ENCODE measurements around the gene CCDC148. TPM values are rescaled to one million over a fixed set of nuclear protein-coding genes. Genes with fewer than 3 reads are reported as not detected.

Gene CCDC148
- total RNA-seq, 1 experiment from 2014 or later = 2.1 TPM

DNA sequence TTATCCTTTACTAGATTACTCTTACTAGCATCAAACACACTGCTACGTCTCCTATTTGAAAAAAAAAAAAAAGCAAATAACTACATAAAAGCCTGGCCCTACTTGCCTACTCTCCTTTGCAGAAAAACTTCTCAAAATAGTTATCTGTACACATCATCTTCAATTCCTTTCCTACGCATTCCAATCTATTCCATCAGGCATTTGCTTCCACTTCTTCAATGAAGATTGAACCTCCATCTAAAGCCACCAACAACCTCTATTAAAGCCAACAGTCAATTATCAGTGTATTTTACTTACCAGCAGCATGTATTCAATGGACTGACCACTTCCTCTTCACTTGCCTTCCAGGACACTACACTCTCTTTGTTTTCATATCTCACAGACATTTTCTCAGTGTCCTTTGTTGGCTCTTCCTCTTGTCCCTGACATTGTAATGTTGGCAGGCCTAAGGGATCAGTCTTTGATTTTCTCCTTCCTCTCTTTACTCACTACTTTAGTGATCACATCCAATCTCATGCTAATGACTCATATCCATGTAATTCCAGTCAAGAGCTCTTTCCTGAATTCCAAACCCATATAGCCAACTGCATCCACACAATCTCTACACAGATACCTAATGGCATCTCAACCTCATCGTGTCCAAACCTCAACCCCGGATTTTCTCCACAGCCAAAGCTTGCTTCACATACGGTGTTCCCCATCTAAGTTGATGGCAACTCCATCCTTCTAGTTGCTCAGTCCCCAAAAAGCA, 131.3 kb downstream of the CCDC148 start:
- H3K36me3 Mint-ChIP-seq = peaks cover 3% of the 10 kb centered on the region; the same call in 1 of the 2 replicates
- H3K27ac Mint-ChIP-seq = no peak overlapping the region
- H3K4me1 Mint-ChIP-seq = no peaks in the 10 kb centered on the region
- H3K4me3 Mint-ChIP-seq = no peak overlapping the region
- no peak for TF ChIP-seq AR (CRISPR knock-in tag; IDR thresholded peaks at IDR 0.05)
- no peak for TF ChIP-seq ZNF138 (CRISPR knock-in tag; conservative IDR thresholded peaks at IDR 0.05)
- no peak for TF ChIP-seq ETV6 (CRISPR knock-in tag; IDR thresholded peaks at IDR 0.05)
- no peak for TF ChIP-seq ZNF416 (CRISPR knock-in tag; IDR thresholded peaks at IDR 0.05)
- CTCF ChIA-PET = no interaction called here
- POLR2A ChIA-PET = no interaction called here
- ATAC-seq = no peak
- peaks cover 7% of the 10 kb centered on the region for H3K9me3 Mint-ChIP-seq
- H3K27me3 Mint-ChIP-seq (ENCODE audit: low read depth) = no peaks in the 10 kb centered on the region; the same call in 1 of the 2 replicates
- no peak for DNase-seq (ENCODE audit: low spot score)

- Mint-ChIP-seq H3K4me1 (peaks cover 8% of the 10 kb centered on the region), H3K36me3 (peaks cover 11% of the 10 kb centered on the region), H3K4me3 (no peak overlapping the region), H3K27me3 (ENCODE audit: low read depth) (no peaks in the 10 kb centered on the region; the same call in 1 of the 2 replicates), H3K9me3 (peaks cover 24% of the 10 kb centered on the region), H3K27ac (no peak overlapping the region)
- TF ChIP-seq TCF7 (CRISPR knock-in tag; IDR thresholded peaks at IDR 0.05; ENCODE audit: low read depth) (no peak), OVOL2 (CRISPR knock-in tag; IDR thresholded peaks at IDR 0.05; ENCODE audit: borderline replicate concordance) (no peak), SMAD4 (CRISPR knock-in tag; IDR thresholded peaks at IDR 0.05) (no peak), ZNF138 (CRISPR knock-in tag; conservative IDR thresholded peaks at IDR 0.05) (no peak), CREB1 (CRISPR knock-in tag; IDR thresholded peaks at IDR 0.05) (no peak), ZBTB43 (CRISPR knock-in tag; IDR thresholded peaks at IDR 0.05) (no peak), ZBTB21 (CRISPR knock-in tag; IDR thresholded peaks at IDR 0.05; ENCODE audit: borderline replicate concordance) (no peak), NFYB (CRISPR knock-in tag; conservative IDR thresholded peaks at IDR 0.05; ENCODE audit: low read depth) (no peak), CREM (CRISPR knock-in tag; IDR thresholded peaks at IDR 0.05) (no peak), ELF4 (CRISPR knock-in tag; IDR thresholded peaks at IDR 0.05; ENCODE audit: low read depth) (no peak), MYBL2 (CRISPR knock-in tag; IDR thresholded peaks at IDR 0.05) (no peak), ZMAT4 (CRISPR knock-in tag; IDR thresholded peaks at IDR 0.05) (no peak)
- TF ChIP-seq, protein P1, sequence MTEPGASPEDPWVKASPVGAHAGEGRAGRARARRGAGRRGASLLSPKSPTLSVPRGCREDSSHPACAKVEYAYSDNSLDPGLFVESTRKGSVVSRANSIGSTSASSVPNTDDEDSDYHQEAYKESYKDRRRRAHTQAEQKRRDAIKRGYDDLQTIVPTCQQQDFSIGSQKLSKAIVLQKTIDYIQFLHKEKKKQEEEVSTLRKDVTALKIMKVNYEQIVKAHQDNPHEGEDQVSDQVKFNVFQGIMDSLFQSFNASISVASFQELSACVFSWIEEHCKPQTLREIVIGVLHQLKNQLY (CRISPR knock-in tag; IDR thresholded peaks at IDR 0.05) = no peak
- ATAC-seq = no peak
- ChIA-PET CTCF (interaction anchor here (1.0 kb wide), 1 partner anchor 144 kb away, joined by 3 read pairs; no protein-coding TSS in a partner anchor), POLR2A (no interaction called here)
- no peak for DNase-seq (ENCODE audit: low spot score)
Observed at GRCh38 chr2:158323381-158323780, 133.2 kb downstream of the CCDC148 start.

DNA sequence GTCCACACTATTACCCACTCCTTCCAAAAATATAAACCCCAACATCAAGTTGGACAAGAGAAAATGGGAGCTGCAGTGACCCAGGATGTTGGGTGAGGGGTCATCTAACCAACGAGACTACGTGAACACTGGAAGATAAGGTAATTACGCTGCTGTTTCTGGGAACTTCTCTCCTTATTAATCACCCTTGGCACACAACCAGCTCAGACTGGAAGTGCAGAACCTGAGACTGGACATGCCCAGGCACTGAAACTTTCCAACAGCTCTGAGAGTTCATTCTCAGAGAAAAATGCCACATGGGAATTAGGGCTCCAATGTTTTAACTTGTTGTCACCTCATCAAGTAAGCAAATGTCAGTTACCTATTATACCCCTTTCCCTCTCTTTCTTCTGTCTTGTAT, 135.3 kb downstream of the CCDC148 start:
- ATAC-seq = no peak
- no peaks in the 10 kb centered on the region; the same call in 1 of the 2 replicates for H3K27me3 Mint-ChIP-seq (ENCODE audit: low read depth)
- POLR2A ChIA-PET = no interaction called here
- peaks cover 24% of the 10 kb centered on the region for H3K9me3 Mint-ChIP-seq
- H3K36me3 Mint-ChIP-seq = peaks cover 14% of the 10 kb centered on the region
- H3K4me3 Mint-ChIP-seq = no peak overlapping the region
- no peak for DNase-seq (ENCODE audit: low spot score)
- H3K27ac Mint-ChIP-seq = no peak overlapping the region
- no peak for TF ChIP-seq RORB (CRISPR knock-in tag; IDR thresholded peaks at IDR 0.05)
- TF ChIP-seq NR2C2 (CRISPR knock-in tag; IDR thresholded peaks at IDR 0.05) = no peak
- no peak for TF ChIP-seq AFF4 (CRISPR knock-in tag; IDR thresholded peaks at IDR 0.05; ENCODE audit: borderline replicate concordance)
- H3K4me1 Mint-ChIP-seq = peaks cover 21% of the 10 kb centered on the region
- CTCF ChIA-PET = no interaction called here
